GM18520 (cell line): ENCODE measurements around the gene CDHR4.
"Not testable (repeated sequence)": the region's sequence is repeated elsewhere in the genome, so short reads cannot be mapped to it uniquely, and the experiment has no call there.

Source experiments
- ATAC-seq: cut with Tn5 transposase; IDR thresholded peaks from one replicate; pipeline ENCODE4 v1.9.1; 2021; ENCODE audit not compliant: unreplicated experiment

Gene CDHR4

DNA sequence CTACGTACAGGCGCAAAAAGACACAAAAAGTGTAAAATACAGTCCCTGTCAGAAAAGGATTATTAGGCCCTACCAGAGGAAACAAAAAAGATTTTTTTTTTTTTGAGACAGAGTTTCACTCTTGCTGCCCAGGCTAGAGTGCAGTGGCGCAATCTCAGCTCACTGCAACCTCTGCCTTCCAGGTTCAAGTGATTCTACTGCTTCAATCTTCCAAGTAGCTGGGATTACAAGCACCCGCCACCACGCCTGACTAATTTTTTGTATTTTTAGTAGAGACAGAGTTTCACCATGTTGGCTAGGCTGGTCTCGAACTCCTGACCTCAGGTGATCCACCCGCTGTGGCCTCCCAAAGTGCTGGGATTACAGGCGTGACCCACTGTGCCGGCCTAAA is 18.7 kb downstream of the CDHR4 start:
- ATAC-seq, result not testable (repeated sequence)

DNA sequence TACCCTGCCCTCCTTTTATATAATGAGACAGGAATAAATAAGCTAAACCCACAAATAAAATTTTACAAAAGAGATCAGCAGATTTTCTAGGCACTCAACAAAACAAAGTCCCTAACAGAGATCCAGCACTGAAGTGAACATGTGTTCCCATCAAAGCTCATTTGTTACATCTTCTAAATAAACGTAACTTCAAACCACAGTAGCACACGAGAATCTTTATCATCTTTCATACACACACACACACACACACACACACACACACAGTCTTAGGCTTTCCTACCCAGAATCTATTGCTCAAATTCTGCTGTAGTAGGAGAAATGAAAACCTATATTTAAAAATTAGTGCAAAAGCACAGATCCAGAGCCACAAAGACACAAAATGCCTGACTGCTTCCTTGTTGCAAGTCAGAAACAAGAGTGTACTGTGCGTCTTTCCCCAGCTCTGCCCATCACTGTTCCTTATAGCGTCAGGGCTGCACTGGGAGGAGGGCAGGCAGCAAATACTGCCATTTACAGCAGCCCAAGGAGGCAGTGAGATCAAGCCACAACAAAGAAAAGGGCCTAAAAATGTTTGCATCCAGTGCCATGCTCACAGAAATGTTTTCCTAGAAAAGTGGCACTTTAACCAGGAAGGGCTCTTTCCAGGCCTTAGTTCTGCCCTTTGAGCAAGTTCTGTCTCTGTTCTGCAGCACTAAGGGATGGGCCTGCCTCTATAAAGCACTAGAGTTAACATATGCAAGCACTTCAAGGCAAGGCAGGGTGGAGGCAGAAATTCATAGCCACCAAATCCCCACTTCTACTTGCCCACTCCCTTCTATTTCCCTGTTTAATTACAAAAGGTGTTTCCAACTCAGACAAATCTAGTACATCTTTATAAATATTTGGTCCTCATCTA is 19.3 kb downstream of the CDHR4 start:
- no peak for ATAC-seq

DNA sequence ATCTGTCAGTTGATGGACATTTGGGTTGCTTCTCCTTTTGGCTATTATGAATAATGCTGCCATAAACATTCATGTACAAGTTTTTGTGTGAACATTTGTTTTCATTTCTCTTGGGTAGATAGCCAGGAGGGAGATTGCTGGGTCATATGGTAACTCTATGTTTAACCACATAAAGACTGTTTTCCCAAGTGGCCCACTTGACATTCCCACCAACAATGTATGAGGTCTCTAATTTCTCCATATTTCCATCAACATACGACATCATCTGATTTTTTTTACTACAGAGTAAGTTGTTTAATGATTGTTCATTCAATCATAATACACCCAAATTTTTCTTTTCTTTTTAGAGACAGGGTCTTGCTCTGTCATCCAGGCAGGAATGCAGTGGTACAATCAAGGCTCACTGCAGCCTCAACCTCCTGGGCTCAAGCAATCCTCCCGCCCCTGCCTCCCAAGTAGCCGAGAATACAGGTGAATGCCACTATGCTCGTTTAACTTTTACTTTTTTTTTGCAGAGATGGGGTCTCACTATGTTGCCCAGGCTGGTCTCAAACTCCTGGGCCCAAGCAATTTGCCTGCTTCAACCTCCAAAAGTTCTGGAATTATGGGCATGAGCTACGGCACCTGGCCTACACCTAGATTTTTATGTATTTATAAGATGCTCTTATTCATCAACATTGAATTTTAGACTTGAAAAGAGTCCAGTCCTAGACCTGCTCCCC is 20.2 kb downstream of the CDHR4 start:
- ATAC-seq, result no peak

DNA sequence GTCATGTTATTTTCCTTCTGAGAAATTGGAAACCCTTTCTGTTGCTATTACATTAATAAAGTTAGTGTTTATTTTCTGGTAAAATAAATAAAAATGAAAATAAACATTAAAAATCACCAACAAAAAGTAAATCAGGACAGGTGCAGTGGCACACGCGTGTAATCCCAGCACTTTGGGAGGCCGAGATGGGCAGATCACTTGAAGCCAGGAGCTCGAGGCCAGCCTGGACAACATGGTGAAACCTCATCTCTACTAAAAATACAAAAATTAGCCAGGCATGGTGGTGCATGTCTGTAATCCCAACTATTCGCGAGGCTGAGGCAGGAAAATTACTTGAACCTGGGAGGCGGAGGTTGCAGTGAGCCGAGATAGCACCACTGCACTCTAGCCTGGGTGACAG is 23.6 kb downstream of the CDHR4 start:
- not testable (repeated sequence) for ATAC-seq

DNA sequence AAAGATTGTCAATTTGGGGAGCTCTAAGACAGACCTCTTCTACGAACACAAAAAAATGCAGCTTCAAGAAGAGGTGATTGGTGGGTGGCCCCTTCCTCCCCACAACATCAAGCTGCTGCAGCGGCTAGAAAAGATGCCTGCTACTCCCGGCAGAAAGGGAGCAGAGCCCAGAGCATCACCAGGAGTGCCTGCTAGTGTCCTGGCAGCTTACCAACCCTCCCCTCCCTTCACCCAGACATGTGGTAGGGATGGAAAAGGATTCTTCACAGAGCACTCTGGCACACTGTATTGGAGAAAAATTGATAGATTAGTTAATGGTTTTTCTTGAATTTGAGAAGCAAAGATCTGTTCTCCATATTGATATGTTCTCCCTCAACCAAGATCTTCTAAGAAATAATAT is 24.1 kb downstream of the CDHR4 start:
- no peak for ATAC-seq

DNA sequence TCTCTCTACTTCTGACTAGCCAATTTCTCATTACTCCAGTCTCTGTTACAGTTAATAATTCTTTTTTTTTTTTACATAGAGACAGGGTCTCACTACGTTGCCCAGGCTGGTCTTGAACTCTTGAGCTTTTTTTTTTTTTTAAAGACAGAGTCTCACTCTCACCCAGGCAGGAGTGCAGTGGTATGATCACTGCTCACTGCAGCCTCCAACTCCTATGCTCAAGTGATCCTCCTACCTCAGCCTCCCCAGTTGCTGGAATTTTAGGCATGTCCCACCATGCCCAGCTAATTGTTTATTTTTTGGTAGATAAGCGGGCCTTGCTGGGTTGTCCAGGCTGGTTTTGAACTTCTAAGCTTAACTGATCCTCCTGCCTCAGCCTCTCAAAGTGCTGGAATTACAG is 27.0 kb downstream of the CDHR4 start:
- no peak for ATAC-seq

DNA sequence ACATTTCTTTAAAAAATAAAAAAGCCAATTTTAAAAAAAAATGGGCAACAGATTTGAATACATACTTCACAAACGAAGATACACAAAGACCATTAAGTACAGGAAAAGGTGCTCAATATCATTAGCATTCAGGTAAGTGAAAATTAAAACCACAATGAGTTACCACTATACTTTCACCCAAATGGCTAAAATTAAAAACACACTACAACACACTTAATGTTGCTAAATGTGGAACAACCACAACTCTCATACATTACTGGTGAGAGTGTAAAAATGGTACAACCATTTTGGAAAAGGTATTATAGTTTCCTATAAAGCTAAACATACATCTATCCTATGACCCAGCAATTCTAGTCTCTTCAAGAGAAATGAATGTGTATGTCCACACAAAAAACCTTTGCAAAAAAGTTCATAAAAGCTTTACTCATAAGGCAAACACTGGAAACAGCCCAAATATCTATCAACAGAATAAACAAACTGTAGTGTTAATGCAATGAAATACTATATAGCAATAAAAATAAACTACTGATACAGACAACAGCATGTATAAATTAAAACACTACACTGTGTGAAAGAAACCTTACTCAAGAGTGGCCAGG is 28.2 kb downstream of the CDHR4 start:
- ATAC-seq, result no peak

DNA sequence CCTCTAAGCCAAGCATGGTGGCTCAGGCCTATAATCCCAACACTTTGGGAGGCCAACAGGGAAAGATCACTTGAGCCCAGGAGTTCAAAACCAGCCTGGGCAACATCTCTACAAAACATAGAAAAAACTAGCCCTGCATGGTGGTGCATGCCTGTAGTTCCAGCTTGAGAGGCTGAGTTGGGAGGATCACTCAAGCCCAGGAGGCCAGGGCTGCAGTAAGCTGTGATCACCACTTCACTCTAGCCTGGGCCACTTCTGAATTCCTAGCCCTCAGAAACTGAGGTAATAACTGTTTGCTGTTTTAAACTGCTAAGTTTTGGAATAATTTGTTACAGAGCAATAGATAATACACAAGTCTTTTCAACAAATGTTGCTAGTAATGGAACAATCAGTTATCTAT is 29.7 kb downstream of the CDHR4 start:
- no peak for ATAC-seq

DNA sequence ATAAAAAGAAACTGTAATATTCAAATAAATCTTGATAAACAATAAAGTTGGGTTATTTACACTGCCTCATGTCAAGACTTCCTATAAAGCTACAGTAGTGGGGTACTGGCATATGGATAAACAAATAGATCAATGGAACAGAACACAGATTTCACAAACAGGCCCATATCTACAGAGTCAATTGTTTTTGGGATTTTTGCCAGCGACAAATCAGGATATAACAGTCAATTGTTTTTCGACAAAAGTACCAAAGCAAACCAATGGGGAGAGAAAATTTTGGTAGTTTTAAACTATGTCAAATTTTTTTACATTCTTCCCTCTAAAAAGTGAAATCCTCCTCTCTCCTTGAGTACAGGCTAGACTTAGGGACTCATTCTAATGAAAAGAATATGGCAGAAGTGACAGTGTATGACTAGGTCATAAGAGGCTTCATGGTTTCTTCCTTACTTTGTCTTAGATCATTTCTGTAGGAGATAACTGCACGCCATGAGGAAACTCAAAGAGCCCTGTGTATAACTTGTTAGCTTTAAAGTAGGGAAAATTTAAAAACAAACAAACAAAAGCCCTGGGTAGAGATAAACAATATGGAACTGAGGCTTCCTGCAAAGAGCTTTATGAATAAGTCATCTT is 30.3 kb downstream of the CDHR4 start:
- no peak for ATAC-seq

DNA sequence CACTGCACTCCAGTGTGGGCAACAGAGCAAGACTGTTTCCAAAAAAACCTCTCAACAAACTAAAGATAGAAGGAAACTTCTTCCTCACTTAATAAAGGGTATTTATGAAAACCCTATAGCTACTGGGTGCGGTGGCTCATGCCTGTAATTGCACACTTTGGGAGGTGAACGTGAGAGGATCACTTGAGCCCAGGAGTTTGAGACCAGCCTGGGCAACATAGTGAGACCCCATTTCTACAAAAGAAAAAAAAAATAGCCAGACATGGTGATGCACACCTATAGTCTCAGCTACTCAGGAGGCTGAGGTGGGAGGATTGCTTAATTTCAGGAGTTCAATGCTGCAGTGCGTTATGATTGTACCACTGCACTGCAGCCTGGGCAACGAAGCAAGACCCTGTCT is 35.7 kb downstream of the CDHR4 start:
- ATAC-seq, result no peak

DNA sequence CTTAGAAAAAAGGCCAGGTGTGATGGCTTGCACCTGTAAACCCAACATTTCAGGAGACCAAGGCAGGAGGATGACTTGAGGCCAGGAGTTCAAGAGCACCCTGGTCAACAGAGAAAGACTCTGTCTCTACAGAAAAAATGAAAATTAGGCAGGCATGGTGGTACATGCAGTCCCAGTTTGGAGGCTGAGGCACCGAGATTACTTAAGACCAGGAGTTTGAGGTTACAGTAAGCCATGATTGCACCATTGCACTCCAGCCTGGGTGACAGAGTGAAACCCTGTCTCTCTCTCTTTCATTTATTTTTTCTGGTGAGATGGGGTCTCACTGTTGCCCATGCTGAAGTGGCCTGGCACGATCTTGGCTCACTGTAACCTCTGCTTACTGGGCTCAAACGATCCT is 38.0 kb downstream of the CDHR4 start:
- ATAC-seq, result no peak

DNA sequence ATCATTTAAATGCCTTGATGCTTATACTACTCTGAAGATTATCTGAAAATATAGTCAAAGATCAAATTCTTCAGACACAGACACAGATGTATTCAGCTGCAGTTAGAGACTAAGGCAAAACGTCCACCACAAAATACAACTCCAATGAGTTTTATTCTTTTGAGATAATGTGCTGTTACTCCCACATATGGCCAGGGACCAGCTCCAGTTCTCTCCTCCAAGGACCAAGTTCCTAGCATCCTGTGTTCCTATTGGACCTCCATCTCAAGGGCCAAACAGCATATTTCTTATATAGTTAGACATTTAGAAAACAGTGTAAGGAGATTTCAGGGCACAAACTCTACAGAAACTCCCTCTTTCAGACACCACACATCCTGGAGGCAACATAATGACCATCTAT is 40.4 kb downstream of the CDHR4 start:
- ATAC-seq, result no peak

DNA sequence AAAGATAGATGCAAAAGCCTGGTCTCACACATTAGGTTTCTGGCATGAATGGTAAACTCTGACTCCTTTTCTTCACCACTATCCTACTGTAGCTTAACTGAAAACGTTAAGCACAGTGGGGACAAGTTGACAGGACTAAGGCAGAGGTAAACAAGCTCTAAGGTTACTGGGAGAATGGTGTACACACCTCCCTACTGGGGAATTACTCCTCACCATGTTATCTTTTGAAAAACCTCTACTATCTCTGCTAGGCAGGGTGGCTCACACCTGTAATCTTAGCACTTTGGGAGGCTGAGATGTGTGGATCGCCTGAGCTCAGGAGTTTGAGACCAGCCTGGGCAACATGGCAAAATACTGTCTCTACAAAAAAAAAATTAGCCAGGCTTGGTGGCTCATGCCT is 42.5 kb downstream of the CDHR4 start:
- no peak for ATAC-seq

DNA sequence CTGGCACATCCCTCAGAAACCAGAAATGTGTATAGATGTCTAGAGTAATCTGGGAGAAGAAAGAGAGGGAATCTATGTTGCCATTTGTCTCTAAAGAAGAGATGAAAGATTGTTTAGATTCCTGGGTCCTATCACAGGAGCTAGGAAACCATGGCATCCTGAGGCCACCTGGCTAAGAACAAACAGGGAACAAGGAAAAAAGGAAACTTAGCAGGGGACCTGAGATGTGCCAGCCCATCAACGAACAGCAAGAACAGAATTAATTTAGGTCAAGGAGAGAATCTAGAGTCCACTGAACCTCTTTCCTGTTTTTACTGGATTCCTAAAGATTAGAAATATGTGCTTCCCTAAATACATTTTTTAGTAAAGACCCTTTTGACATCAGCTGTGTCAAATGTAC is 43.6 kb downstream of the CDHR4 start:
- ATAC-seq, result no peak

DNA sequence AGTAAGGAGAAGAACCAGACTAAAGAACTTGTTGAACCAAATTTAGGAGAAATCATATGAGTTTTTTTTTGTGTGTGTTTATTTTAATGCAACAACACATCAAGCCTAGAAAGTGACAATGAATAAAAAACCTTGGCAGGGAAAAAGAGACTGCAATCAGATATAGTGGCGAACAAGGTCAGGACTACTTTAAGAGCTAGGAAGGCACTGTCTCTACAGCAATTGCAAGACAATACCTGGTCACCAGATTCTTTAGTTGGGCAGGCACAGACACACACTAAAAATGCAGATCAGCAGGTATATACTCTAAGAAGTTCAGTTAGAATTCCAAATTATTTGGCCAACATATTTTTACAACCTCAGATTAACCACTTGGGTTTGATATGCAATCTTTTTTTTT is 45.1 kb downstream of the CDHR4 start:
- no peak for ATAC-seq

DNA sequence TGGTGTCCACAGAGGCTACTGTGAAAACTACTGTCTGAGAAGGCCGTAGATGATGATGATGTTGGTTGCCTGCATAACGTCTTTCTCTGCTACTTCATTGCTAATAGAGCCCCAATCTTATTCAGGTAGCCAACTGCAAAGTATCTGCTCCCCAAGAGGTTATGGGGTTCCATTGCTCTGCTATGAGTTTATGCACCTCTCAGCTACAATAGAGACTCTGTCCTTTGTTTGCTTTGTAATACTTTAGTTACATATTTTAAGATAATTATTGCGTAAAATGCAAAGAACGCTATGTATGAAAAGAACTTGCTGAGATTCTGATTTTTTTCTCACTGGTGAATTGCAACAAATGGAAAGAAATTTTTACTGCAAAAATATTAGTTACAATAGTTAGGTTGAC is 48.2 kb downstream of the CDHR4 start:
- no peak for ATAC-seq

DNA sequence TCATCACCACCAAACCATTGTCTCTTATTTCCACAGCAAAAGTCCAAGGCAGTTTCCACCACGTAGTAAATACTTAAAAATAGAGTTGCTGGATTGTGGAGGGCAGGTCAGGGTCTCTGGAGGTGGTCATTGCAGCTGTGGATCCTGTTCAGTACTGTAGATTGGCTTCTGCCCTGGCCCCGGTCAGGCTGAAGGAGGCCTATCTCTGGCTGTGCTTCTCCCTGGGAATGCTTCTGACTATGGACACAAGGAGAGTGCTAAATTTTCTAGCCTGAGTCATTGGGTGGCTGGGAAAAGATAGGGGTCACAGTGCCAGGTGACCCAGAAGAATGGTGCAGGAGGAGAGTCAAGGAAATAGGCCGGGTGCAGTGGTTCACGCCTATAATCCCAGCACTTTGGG is 49.6 kb downstream of the CDHR4 start:
- no peak for ATAC-seq

DNA sequence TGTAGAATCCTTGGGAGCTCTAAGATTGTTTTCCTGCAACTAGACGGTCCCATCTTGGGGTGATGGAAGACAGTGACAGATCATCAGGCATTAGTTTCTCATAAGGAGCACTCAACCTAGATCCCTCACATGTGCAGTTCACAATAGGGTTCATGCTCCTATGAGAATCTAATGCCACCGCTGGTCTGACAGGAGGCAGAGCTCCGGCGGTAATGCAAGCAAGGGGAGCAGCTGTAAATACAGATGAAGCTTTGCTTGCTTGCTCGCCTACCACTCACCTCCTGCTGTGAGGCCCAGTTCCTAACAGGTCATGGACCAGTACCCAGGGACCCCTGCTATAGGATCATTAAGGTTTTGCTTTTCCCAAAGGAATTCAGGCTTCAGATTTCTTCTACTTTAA is 50.8 kb downstream of the CDHR4 start:
- ATAC-seq, result not testable (repeated sequence)

DNA sequence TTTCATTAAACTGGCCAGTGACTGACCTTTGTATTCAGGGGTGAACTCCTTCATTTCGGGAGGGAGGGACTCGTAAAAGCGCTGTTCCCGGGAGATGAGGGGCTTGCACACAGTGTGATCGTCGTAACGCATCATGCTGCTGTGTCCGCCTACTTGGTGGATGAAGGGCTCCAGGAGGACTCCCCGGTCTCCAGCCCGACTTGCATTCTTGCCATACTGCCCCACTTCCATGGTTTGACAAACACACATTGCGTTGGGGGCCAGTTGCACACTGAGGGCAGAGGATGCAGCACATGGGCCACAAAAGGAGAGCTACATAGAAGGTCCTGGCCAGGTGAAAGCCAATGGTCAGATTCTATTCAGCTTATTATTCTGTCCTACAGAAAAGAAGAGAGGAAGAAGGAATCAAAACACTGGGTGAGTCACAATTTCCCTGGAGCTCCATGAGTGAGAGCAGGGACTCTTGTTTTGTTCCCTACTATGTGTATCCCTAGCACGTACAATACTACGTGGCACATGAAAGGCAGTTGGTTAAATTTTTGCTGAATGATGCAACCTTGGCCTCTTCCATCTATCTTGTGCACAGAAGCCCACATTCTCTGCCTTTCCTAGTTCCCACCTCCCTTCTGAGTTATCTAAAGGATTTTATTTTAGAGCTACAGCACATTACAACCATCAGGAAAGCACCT is 51.7 kb downstream of the CDHR4 start:
- ATAC-seq, result no peak

DNA sequence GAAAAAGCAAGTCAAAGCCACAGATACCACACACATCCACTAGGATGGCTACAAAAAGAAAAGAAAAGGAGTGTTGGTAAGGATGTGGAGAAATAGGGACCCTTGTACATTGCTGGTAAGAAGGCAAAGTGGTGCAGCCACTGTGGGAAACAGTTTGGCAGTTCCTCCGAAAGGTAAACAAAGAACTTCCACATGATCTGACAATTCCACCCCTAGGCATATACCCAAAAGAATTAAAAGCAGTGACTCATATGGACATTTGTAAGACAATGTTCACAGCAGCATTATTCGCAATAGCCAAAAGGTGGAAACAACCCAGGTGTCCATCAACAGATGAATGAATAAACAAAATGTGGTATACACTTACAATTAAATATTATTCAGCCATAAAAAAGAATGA is 53.7 kb downstream of the CDHR4 start:
- ATAC-seq, result no peak
